HUES64 (cell line): ENCODE data around the gene CDC42BPA.
"Not testable (repeated sequence)": the region's sequence is repeated elsewhere in the genome, so short reads cannot be mapped to it uniquely, and the experiment has no call there.

Experiments used
- H3K27ac ChIP-seq: 2 replicates; pipeline ENCODE4 v1.7.0; 2013; ENCODE audit warnings: low read depth, low read length, inconsistent platforms
- H3K27me3 ChIP-seq: 2 replicates; pipeline ENCODE4 v1.6.1; 2013; ENCODE audit warnings: mild to moderate bottlenecking, low read length; ENCODE audit not compliant: insufficient read depth
- H3K36me3 ChIP-seq: 2 replicates; pipeline ENCODE4 v1.6.1; 2013; ENCODE audit warnings: mild to moderate bottlenecking, low read length; ENCODE audit not compliant: insufficient read depth
- H3K4me1 ChIP-seq: 2 replicates; pipeline ENCODE4 v1.6.1; 2013; ENCODE audit warnings: mild to moderate bottlenecking, low read length, moderate library complexity; ENCODE audit not compliant: insufficient read depth
- H3K4me3 ChIP-seq: 2 replicates; pipeline ENCODE4 v1.5.1; 2013; ENCODE audit warnings: mild to moderate bottlenecking, low read length, moderate library complexity
- H3K9ac ChIP-seq: 2 replicates; pipeline ENCODE4 v1.6.1; 2013; ENCODE audit warnings: mild to moderate bottlenecking, low read depth, low read length
- H3K9me3 ChIP-seq: 2 replicates; pipeline ENCODE4 v1.6.1; 2013; ENCODE audit warnings: low read depth, low read length; ENCODE audit not compliant: insufficient read depth
- WGBS: fragments of 150-250, 120-280 bp; methylation state at CpG from one replicate; pipeline ENCODE4 v1.1.7; 2013; ENCODE audit warnings: missing lambda C conversion rate; 5-methylcytosine and 5-hydroxymethylcytosine counted together

CDC42BPA gene

DNA sequence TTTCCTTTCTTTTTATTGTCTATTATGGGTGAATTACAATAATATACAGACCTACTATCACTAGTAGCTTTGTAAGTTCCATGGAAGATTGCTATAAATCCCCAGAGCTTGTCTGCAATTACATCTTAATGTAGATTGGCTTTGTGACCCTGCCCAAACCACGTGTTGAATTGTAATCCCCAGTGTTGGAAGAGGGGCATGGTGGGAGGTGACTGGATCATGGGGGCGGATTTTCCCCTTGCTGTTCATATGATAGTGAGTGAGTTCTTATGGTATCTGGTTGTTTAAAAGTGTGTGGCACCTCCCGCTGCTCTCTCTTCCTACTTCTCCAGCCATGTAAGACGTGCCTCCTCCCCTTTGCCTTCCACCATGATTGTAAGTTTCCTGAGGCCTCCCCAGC lies 34.9 kb upstream of the CDC42BPA start:
- Histone ChIP-seq H3K4me3 (no peak overlapping the region), H3K9me3 (no peaks in the 10 kb centered on the region), H3K4me1 (peaks cover 20% of the 10 kb centered on the region), H3K9ac (no peak overlapping the region), H3K27me3 (no peaks in the 10 kb centered on the region), H3K27ac (no peak overlapping the region), H3K36me3 (no peaks in the 10 kb centered on the region)
- WGBS = 81% methylated on average over 4 of the region's 4 CpGs

GRCh38 chr1:227352164-227352563 lies 33.9 kb upstream of the CDC42BPA start:
- H3K27ac ChIP-seq, H3K27me3 ChIP-seq, H3K9me3 ChIP-seq, H3K4me3 ChIP-seq, H3K36me3 ChIP-seq, H3K9ac ChIP-seq: not testable (repeated sequence)
- 89% methylated on average over 2 of the region's 2 CpGs for WGBS
- peaks cover 11% of the 10 kb centered on the region for H3K4me1 ChIP-seq

- 41% methylated on average over 1 of the region's 1 CpG for WGBS
- H3K4me3 ChIP-seq = no peak overlapping the region
- no peak overlapping the region for H3K27ac ChIP-seq
These were observed 33.2 kb upstream of the CDC42BPA start for GRCh38 chr1:227351443-227351842.

GRCh38 chr1:227349967-227350366 lies 31.7 kb upstream of the CDC42BPA start:
- Histone ChIP-seq H3K9me3 (no peaks in the 10 kb centered on the region), H3K27ac (no peak overlapping the region), H3K4me3 (no peak overlapping the region), H3K36me3 (no peaks in the 10 kb centered on the region), H3K4me1 (0 out of 2 replicates have a peak, but pooled peaks cover 5% of the 10 kb centered on the region), H3K27me3 (no peaks in the 10 kb centered on the region), H3K9ac (no peak overlapping the region)
- WGBS = 94% methylated on average over 3 of the region's 3 CpGs

More at GRCh38 chr1:227351443-227351842, 33.2 kb upstream of the CDC42BPA start:
- Histone ChIP-seq H3K9me3 (no peaks in the 10 kb centered on the region), H3K4me1 (0 out of 2 replicates have a peak, but pooled peaks cover 5% of the 10 kb centered on the region), H3K36me3 (no peaks in the 10 kb centered on the region), H3K9ac (no peak overlapping the region), H3K27me3 (no peaks in the 10 kb centered on the region)

DNA sequence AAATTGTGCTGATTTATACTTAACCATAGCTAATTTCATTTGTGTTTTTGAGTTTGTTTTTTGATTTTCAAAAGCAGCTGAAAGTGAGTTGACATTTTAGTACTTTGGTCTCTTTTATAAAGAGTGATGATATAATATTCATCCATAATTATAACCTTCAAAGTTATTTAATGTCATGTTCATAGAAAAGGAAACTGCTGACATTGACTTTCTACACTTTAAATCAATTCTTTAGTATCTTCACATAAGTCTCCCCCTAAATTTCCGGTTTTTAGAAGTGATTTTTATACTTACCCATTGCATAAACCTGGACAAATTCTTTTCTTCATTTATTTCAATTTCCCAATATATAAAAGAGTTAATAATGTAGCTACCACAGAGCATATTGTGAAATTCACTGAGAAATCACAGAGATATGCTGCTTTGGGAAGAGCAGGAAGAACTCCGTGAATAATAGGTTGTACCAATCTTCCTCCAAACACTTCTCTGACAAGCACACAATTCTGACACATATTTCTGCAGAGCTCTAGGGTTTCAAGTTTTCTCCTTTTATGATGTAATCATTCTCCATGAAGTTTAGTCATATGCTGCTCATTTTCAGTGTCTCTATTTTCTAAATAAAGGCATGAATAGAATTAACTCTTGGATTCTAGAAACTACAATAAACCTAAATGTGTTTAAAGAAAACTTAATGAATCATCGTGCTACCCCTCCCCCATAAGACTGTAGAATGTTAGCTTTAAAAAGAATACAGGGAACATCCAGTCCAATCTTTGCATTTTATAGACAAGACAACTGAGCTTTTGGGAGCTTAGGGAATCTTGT lies 25.6 kb upstream of the CDC42BPA start:
- no peaks in the 10 kb centered on the region for H3K4me1 ChIP-seq
- peaks cover 2% of the 10 kb centered on the region for H3K27me3 ChIP-seq
- H3K9ac ChIP-seq = no peak overlapping the region
- 94% methylated on average over 2 of the region's 3 CpGs for whole genome bisulfite sequencing
- H3K27ac ChIP-seq = no peak overlapping the region
- no peak overlapping the region for H3K4me3 ChIP-seq
- no peaks in the 10 kb centered on the region for H3K9me3 ChIP-seq
- H3K36me3 ChIP-seq = no peaks in the 10 kb centered on the region

GRCh38 chr1:227343206-227343605 lies 24.9 kb upstream of the CDC42BPA start:
- H3K27ac ChIP-seq = no peak overlapping the region
- H3K36me3 ChIP-seq = no peaks in the 10 kb centered on the region
- no peak overlapping the region for H3K9ac ChIP-seq
- no peak overlapping the region for H3K4me3 ChIP-seq
- H3K27me3 ChIP-seq = peaks cover 4% of the 10 kb centered on the region
- H3K4me1 ChIP-seq = no peaks in the 10 kb centered on the region
- H3K9me3 ChIP-seq = no peaks in the 10 kb centered on the region

DNA sequence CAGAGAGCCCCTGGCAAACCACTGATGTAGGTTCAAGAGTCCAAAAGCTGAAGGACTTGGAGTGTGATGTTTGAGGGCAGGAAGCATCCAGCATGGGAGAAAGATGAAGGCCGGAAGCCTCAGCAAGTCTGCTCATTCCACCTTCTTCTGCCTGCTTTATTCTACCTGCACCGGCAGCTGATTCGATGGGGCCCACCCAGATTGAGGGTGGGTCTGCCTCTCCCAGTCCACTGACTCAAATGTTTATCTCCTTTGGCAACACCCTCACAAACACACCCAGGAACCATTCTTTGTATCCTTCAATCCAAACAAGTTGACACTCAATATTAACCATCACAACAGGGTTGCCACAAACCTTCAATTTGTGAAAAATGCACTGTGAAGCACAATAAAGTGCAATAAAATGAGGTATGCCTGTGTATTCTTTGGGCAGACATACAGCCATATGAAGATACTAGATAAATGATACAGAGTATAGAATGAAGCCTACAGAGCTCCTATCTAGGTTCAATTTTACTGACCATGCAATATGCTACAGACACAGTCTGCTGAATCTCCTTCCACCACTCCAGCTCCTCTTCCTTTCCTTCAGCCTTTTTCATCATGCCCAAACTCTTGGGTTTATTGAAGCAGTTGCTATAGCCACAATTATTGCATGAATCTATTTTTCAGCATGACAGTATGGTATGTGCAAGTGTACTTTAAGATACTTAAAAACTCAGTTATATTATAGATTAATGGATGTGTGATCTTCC lies 24.0 kb upstream of the CDC42BPA start:
- no peak overlapping the region for H3K9ac ChIP-seq
- 93% methylated on average over 3 of the region's 3 CpGs for WGBS

GRCh38 chr1:227336136-227336535 lies 17.8 kb upstream of the CDC42BPA start:
- not testable (repeated sequence) for H3K9ac ChIP-seq, H3K4me3 ChIP-seq, H3K36me3 ChIP-seq, H3K27ac ChIP-seq, H3K4me1 ChIP-seq
- 95% methylated on average over 4 of the region's 4 CpGs for WGBS
- H3K9me3 ChIP-seq = peaks cover 13% of the 10 kb centered on the region; the same call in 1 of the 2 replicates
- peaks cover 11% of the 10 kb centered on the region for H3K27me3 ChIP-seq

More for the DNA sequence above, 24.0 kb upstream of the CDC42BPA start:
- Histone ChIP-seq H3K9me3 (no peaks in the 10 kb centered on the region), H3K27ac (no peak overlapping the region), H3K36me3 (no peaks in the 10 kb centered on the region), H3K27me3 (peaks cover 4% of the 10 kb centered on the region), H3K4me1 (no peaks in the 10 kb centered on the region), H3K4me3 (no peak overlapping the region)

DNA sequence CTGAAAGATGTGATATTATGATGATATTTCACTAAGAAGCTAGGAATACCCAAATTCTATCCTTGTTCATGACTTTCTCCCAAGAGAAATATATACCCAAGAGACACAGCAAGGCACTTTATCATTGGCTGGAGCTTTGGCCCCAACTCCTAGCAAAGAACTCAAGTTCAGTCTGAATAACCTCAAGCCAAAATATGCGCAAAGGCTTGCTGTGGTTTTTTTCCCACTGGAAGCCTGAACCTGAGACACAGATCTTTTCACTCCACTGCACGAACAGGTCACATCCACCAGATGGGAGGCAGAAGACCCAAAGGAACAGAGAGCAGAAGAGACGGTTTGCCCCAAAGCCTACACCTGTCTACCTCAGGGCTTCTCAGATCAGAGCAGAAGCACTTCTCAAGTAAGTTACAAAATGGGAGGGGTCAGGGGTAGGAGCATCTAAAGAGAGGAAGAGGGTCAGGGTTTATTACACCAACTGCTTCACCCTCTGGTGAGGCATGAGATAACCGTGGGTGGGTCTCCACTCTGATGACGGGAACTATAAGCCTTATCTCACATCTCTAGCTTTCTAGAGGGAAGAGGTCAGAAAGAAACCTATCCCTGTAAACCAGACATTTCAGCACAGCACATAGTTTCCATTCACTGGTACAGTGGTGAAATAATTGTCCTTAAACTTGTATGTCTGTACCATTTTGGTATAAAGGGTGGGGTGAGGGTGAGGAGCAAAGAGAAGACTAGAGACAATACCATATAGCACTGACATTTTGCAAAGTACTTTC lies 17.1 kb upstream of the CDC42BPA start:
- H3K9ac ChIP-seq = no peak overlapping the region
- H3K27ac ChIP-seq = no peak overlapping the region
- H3K4me1 ChIP-seq = no peaks in the 10 kb centered on the region
- no peaks in the 10 kb centered on the region for H3K36me3 ChIP-seq
- H3K27me3 ChIP-seq = peaks cover 11% of the 10 kb centered on the region
- H3K9me3 ChIP-seq = peaks cover 13% of the 10 kb centered on the region; the same call in 1 of the 2 replicates
- WGBS = 88% methylated on average over 3 of the region's 5 CpGs
- H3K4me3 ChIP-seq = no peak overlapping the region

DNA sequence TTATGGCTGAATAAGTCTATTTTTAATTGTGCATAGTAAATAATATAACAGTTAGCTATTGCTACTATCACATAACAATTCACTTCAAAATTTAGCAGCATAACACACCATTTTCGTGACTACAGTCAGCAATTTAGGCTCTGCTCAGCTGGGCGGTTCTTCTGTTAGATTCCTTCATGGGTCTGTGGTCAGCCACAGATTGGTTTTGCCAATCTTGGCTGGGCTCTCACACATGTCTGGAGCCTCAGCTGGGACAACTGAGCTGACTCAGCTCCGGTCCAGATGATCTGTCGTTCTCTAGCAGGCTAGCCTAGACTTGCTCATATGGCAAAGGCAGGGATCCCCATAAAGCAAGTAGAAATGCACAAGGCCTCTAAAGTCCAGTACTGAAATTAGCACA lies 15.1 kb upstream of the CDC42BPA start:
- H3K9me3 ChIP-seq = peaks cover 13% of the 10 kb centered on the region; the same call in 1 of the 2 replicates
- H3K4me1 ChIP-seq = peaks cover 5% of the 10 kb centered on the region; the same call in 1 of the 2 replicates
- H3K36me3 ChIP-seq = no peaks in the 10 kb centered on the region
- H3K27me3 ChIP-seq = peaks cover 7% of the 10 kb centered on the region; the same call in 1 of the 2 replicates
- no peak overlapping the region for H3K27ac ChIP-seq
- H3K9ac ChIP-seq = no peak overlapping the region
- no peak overlapping the region for H3K4me3 ChIP-seq
- WGBS = 94% methylated on average over 4 of the region's 4 CpGs
